ENCODE data around the gene KCNA4.
"Not testable (repeated sequence)": the region's sequence is repeated elsewhere in the genome, so short reads cannot be mapped to it uniquely, and the experiment has no call there.

KCNA4 gene

DNA sequence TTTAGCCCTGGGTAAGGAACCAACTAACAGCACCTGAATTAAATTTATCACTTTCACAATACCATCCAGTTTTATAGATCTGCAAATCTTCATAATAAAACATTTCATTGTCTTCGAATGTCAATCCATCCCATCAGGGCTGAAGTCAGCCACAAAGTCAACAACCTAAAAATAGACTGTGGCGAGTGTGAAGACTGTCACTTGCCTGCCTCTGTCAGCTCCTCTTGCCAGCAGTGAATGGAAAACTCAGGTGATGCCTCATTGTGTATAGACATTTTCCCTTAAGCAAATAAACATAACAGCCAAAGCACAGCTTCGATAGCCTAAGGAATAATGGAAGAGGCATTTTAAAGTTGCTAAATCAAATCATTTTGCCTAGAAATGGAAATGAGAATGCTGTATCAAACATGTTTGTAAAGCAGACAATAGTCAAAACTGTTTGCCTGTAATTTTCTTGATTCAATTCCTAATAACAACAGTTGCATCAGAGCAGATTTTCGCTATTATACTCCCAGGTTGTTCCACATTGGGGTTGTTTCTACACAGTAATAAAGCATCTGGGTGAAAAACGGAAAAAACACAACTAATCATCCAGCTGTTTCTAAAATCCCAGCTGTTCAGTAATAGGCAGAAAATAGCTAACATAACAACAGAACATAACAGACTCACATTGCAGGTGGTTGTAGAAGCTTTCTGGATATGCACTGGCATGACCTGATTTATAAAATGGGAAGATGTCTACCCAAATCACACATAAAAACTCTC lies 15.7 kb downstream of the KCNA4 start:
- no peak for DNase-seq (ENCODE audit: low read depth in 1 of 2, low spot score in 1 of 2)

DNA sequence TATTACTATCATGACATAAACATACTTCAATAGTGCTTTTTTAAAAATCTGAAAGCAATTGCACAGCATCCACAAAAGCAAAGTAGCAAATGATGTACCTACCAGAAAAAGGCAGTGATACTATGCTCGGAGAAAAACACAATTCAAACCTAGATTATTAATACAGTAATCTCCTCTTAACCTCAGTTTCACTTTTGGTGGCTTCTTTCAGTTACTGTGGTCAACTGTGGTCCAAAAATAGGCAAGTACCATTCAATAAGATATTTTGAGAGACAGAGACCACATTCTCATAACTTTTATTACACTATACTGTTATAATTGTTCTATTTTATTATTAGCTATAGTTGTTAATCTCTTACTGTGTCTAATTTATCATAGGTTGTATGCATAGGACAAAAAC lies 20.8 kb downstream of the KCNA4 start:
- DNase-seq (ENCODE audit: low read depth in 1 of 2, low spot score in 1 of 2): no peak

DNA sequence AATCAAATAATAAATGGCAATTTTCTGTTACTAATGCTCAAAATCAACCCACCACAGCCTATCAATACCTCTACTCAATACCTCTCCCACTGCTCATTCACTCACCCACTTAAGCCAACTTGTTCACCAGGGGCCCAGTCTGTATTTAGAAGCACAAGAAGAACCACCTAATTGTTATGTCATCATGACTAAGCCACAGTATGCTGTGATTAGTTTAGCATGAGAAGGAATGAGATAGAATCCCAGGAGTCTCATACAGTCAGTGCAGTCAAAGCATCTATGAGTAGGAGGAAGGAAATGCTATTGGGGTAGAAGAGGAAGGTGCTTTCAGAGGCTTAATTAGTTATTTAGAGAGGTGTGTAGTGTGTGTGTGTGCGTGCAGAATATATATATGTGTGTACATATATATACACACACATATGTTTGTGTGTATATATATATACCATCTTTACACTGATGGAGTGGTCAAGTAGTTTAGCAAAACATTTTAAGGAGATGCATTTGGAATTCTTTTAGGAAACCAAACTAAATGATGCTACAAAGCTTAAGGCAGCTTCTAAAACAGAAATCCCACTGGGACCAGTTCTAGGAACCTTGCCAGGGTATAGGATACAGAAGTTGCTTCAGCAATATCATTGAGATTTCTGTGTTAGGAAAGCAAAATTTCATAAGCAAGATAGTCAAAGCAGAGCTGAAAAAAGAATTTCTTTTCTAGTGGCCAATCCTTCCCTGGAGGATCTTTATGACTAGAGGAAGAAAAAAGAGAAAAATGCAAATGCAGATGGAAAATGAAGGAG lies 27.5 kb downstream of the KCNA4 start:
- no peak for DNase-seq (ENCODE audit: low read depth in 1 of 2, low spot score in 1 of 2)

DNA sequence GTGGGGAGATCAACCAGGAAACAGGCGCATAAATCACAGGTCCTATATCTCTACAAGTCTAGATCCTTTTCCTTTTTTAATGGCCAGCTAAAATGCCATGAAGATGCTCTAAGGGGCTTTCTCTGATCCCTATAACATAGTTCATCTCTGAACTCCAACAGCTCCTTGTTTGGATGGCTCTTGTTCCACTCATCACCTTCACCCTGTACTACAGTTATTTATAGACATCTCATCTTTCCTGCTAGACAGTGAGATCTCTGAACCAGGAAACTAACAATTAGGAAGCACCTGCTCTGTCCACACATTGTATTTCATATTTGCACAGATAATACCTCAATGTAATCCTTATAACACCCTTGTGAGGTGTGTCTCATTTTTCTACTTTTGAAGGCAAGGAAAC lies 31.6 kb downstream of the KCNA4 start:
- DNase-seq (ENCODE audit: low read depth in 1 of 2, low spot score in 1 of 2): no peak

DNA sequence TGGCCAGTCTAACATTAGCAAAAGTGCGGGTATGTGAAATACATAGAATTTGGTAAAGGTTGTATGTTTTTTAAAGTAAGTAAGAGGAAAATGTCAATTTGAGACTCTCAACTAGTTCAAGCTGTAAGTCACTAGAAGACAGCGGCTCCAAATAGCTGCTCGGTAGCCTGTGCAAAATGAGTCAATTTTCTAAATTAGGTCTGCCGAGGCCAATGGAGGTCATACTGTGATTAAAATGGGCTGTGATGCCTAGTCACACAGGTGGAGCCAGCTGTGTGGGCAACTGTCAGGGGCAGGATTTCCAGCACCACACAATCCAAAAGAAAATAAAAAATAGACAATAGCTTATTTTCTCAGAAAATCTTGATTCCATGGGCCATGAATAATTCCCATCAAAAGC lies 32.3 kb downstream of the KCNA4 start:
- no peak for DNase-seq (ENCODE audit: low read depth in 1 of 2, low spot score in 1 of 2)

DNA sequence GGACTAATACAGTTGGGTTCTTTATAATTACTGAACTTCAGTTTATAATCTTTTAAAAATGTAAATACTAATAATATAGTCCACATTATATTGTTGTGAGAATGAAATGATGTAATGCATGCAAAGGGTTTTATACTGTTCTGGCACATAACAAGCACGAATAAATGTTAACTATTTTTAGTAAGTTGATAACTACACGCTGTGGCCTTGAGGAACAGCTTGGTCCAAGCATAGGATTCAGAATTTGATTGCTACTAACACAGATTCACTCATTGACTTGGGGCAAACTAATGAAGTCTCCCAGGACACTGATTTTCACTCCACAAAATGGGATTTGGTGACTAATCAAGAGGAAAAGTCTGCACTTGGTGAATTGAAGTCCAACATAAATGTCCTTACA lies 38.3 kb downstream of the KCNA4 start:
- DNase-seq (ENCODE audit: low read depth in 1 of 2, low spot score in 1 of 2): no peak

DNA sequence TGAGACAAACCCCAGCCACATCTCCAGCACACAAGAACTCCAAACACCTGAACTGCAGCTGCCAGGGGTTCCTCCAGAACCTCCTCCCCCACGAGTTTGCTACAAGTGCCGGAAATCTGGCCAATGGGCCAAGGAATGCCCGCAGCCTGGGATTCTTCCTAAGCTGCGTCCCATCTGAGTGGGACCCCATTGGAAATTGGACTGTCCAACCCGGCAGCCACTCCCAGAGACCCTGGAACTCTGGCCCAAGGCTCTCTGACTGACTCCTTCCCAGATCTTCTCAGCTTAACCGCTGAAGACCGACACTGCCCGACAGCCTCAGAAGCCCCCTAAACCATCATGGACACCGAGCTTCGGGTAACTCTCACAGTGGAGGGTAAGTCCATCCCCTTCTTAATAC lies 41.2 kb downstream of the KCNA4 start:
- DNase-seq (ENCODE audit: low read depth in 1 of 2, low spot score in 1 of 2): not testable (repeated sequence)

DNA sequence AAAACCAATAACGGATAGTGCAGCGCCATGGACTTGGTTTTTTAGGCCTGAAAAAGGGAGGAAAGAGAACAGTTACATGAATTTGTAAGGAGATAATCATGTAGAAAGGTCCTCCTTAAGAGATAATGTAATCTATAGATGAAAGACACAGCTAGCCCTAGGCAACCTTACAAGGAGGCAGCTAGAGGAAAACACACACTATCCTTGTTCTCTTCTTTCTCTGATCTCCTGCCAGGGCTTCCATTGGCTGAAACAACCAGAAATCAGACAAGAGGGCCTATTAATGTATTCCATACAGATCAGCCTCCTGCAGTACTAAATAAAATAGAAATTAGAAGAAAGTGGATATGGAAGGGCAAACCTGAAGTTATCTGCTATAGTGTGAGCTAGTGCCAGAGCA lies 53.0 kb downstream of the KCNA4 start:
- DNase-seq (ENCODE audit: low read depth in 1 of 2, low spot score in 1 of 2): no peak

DNA sequence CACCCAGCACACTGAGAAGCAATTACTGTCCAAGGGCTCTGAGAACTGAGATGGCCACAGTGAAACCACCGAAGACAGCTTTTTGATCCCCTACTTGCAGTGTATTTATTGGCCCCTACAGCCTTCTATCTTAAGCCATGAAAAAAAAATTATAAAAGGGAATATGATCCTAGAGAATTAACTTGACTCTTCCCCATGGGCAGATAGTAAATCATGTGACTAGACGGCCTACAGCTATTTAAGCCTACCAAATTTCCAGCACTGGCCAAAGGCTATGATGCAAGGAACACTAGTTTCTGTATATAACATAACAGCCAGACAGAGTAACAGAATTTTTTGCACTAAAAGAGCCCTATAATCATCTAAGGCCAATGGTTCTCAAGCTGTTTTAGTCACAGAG lies 53.8 kb downstream of the KCNA4 start:
- no peak for DNase-seq (ENCODE audit: low read depth in 1 of 2, low spot score in 1 of 2)

DNA sequence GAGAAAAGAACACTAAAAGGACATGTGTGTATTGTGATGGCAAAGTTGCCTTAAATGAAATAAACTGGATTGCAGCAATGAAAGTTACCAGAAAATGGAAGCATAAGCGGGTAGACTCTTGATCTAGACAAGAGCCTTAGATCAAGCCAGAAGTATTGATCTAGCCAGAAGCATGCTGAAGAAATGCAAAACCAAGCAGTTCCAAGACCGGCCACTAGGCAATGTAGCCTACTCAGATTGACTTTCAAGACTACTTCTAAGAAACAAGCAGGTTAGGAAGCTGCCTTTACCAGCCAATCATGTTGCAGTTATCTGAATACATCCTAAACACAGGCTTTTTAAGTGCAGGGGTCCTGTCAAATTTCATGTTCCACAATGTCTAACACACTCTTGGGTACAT lies 54.6 kb downstream of the KCNA4 start:
- DNase-seq (ENCODE audit: low read depth in 1 of 2, low spot score in 1 of 2): no peak
